Naive B cell (primary cell): ENCODE data around the gene ZNF385B. TPM values are rescaled to one million over a fixed set of nuclear protein-coding genes. Genes with fewer than 3 reads are reported as not detected.
"Not testable (repeated sequence)": the region's sequence is repeated elsewhere in the genome, so short reads cannot be mapped to it uniquely, and the experiment has no call there.

Source experiments
- ATAC-seq, 2 donors: fragments of 150-1000 bp; cut with Tn5 transposase; 2 replicates each; pipeline ENCODE4 v1.10.0; 2021; ENCODE audit warnings: low read depth in 2 of 2, mild to moderate bottlenecking in 2 of 2, moderate library complexity in 2 of 2
- DNase-seq: peaks from one replicate; pipeline ENCODE4 v3.0.0; 2022
- H3K27ac Mint-ChIP-seq, 6 donors: one replicate each; pipeline ENCODE4 v1.8.0; 2020 to 2022; ENCODE audit warnings: mild to moderate bottlenecking in 6 of 6, mixed read lengths in 6 of 6, moderate library complexity in 5 of 6, inconsistent platforms in 2 of 6
- H3K27me3 Mint-ChIP-seq, 3 donors: one replicate each; pipeline ENCODE4 v1.8.0; 2021 to 2022; ENCODE audit warnings: mixed read lengths in 3 of 3, mild to moderate bottlenecking in 1 of 3
- H3K36me3 Mint-ChIP-seq, 2 donors: one replicate each; pipeline ENCODE4 v1.8.0; 2020 to 2022; ENCODE audit warnings: mixed read lengths in 2 of 2, inconsistent platforms in 1 of 2, mild to moderate bottlenecking in 1 of 2
- H3K4me1 Mint-ChIP-seq, 3 donors: one replicate each; pipeline ENCODE4 v1.8.0; 2020 to 2022; ENCODE audit warnings: mixed read lengths in 3 of 3, inconsistent platforms in 1 of 3, mild to moderate bottlenecking in 1 of 3, moderate library complexity in 1 of 3
- H3K4me3 Mint-ChIP-seq, 8 donors: one replicate each; pipeline ENCODE4 v1.8.0; 2020 to 2022; ENCODE audit warnings: mild to moderate bottlenecking in 8 of 8, mixed read lengths in 8 of 8, moderate library complexity in 8 of 8, inconsistent platforms in 2 of 8
- H3K9me3 Mint-ChIP-seq, 7 donors: one replicate each; pipeline ENCODE4 v1.8.0; 2020 to 2022; ENCODE audit warnings: mixed read lengths in 7 of 7, mild to moderate bottlenecking in 5 of 7, inconsistent platforms in 2 of 7, moderate library complexity in 1 of 7
- polyA plus RNA-seq, 6 donors: library from polyadenylated mRNA; unstranded; fragments of 300-500 nt; fragmentation: Illumina TruSeq; gene quantifications; one replicate each; pipeline ENCODE4 v1.2.3, GENCODE V29; 2021; ENCODE audit warnings: low read depth in 6 of 6

ZNF385B gene
- polyA plus RNA-seq: not detected

DNA sequence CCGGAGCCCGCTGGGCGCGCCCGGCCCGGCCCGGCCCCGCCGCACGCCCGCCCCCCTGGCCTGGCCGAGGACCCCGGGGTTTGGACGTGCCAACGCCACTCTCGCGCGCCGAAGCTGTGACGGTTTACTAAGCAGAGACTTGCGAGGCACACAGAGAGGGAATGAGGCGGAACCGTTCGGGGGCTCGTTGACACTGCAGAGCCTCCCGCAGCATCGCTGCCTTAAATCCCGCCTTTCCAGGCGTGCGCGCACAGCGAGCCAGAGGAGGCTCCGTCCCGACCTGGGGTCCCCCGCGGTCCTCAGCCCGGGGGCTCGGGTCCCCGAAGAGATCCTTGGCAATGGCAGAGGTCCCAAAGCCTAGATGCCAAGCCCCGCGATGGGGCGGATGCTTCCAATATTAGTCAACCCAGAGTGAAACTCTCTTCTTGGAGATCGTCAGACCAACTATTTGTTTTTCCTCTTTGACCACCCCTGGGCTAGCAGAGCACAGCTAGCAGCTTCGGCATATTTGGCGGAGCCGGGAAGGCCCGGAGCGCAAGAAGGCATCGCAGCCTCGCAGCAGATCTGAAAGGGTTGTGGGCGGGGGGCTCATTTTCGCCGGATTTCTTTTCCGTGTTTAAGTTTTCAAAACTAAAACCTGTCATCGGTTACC, at the start of gene ZNF385B:
TSS of gene ZNF385B (minus strand) at position 197 of the 652 bp plus-strand sequence.
- no peaks in the 10 kb centered on the region for H3K9me3 Mint-ChIP-seq
- no peak for ATAC-seq
- peaks cover 58 to 82% (median 61%) of the 10 kb centered on the region in 3 donors for H3K27me3 Mint-ChIP-seq
- no peaks in the 10 kb centered on the region for H3K36me3 Mint-ChIP-seq
- peak within 1 kb of the TSS; percentile 28 to 71 (median 62) for H3K4me3 Mint-ChIP-seq
- no peak for DNase-seq
- H3K27ac Mint-ChIP-seq: no peak within 1 kb of the TSS
- H3K4me1 Mint-ChIP-seq: peaks cover 11 to 18% (median 13%) of the 10 kb centered on the region in 3 donors

DNA sequence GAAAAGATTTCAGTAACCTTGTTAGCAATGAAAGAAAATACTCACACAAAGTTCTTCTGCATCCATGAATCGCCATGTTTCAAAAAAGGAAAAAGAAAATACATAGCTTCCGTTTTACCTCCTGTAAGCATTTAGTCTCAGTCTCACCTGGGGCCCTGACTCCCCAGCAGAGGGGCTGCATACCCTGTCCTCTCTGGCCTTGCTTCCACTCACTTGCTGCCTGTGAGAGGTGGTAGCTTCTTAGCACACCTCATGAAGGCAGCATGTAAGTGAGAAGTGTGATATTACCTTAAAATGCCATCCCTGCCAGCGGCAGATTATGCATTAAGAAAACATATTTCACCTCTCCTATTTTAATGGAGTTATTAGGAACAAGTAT, 49.3 kb upstream of the ZNF385B start:
- DNase-seq (no peak), ATAC-seq (no peak)
- Mint-ChIP-seq H3K9me3 (peaks cover 0 to 2% (median 0%) of the 10 kb centered on the region in 7 donors), H3K27me3 (peaks cover 0 to 11% (median 0%) of the 10 kb centered on the region in 3 donors), H3K4me1 (no peaks in the 10 kb centered on the region), H3K27ac (peak overlapping the region in 1 of 6 donors; percentile 35), H3K4me3 (no peak overlapping the region), H3K36me3 (no peaks in the 10 kb centered on the region)

DNA sequence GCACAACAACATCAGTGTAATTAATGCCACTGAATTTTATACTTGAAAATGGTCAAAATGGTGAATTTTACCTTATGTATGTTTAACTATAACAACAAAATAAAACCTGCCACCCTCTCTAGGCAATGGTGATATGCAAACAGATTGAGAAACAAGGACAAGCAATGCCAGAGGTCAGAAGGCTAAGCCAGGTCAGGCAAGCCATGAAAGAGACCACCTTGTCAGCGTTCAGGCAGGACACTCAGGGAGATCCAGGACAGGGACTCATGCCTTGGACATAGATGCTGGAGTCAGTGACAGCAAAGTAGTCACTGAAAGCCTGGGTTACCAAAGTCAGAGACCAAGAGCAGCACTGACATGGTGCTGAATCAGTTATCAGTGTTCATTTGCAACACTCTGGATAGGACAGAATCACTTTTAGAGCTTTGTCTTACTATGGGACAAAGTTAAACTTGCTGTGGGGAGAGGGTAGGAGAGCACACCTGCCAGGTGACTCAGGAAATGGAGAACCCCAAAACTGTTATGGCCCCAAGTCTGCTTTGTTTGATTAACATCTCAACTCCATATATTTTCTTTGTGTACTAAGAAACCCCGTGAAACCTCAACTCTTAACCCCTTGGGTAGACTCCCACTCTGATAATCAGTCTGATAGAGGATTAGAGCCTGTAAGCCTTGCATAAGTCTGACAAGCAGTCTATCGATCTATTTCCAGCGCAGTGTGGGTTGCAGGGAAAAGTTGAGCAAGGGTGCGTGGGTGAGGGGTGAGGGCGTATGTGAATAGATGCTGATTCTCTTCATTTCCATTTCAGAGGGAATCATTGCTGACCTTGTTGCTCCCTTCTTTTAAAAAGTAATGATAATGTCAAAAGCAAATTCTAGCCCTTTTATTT, 48.7 kb upstream of the ZNF385B start:
- Mint-ChIP-seq H3K9me3 (peaks cover 0 to 2% (median 0%) of the 10 kb centered on the region in 7 donors), H3K4me1 (no peaks in the 10 kb centered on the region)

DNA sequence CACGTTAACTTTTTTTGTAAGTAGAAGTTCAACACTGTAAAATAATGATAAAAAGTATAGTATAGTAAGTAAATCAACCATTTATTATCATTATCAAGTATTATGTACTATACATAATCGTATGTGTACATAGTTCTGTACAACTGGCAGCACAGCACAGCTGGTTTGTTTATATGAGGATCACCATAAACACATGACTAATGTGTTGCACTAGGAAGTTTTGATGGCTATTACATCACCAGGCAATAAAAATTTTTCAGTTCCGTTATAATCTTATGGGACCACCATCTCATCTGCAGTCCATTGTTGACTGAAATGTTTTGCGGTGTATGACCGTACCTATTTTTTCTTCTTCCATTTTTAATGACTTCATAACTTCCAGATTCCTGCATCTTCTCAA, 39.2 kb upstream of the ZNF385B start:
- Mint-ChIP-seq H3K27ac (no peak overlapping the region), H3K36me3 (peaks cover 0 to 3% of the 10 kb centered on the region in 2 donors), H3K27me3 (peaks cover 0 to 14% (median 0%) of the 10 kb centered on the region in 3 donors), H3K4me1 (no peaks in the 10 kb centered on the region), H3K4me3 (no peak overlapping the region), H3K9me3 (peaks cover 3 to 21% (median 13%) of the 10 kb centered on the region in 7 donors)
- no peak for ATAC-seq
- DNase-seq: no peak

More for the DNA sequence above, 48.7 kb upstream of the ZNF385B start:
- H3K27ac Mint-ChIP-seq: no peak overlapping the region
- no peaks in the 10 kb centered on the region for H3K36me3 Mint-ChIP-seq
- ATAC-seq (no peak), DNase-seq (no peak)
- H3K27me3 Mint-ChIP-seq: peaks cover 0 to 11% (median 0%) of the 10 kb centered on the region in 3 donors
- H3K4me3 Mint-ChIP-seq: no peak overlapping the region

DNA sequence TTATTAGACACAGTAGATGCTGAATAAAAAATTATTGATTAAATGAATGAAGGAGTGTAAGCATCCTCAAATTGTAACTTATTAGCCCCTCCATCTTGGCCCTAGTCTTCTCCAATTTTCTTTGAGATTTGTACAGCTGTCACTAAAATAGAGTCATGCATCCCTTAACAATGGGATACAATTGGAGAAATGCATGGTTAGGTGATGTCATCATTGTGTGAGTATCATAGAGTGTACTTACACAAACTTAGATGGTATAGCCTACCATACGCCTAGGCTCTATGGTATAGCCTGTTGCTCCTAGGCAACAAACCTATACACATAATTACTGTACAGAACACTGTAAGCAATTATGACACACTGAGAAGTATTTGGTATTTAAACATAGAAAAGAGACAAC, 38.3 kb upstream of the ZNF385B start:
- H3K4me3 Mint-ChIP-seq: no peak overlapping the region
- DNase-seq: no peak
- H3K4me1 Mint-ChIP-seq: no peaks in the 10 kb centered on the region
- H3K27ac Mint-ChIP-seq: no peak overlapping the region
- peaks cover 3 to 19% (median 13%) of the 10 kb centered on the region in 7 donors for H3K9me3 Mint-ChIP-seq
- peaks cover 0 to 11% (median 0%) of the 10 kb centered on the region in 3 donors for H3K27me3 Mint-ChIP-seq
- no peak for ATAC-seq
- peaks cover 0 to 3% of the 10 kb centered on the region in 2 donors for H3K36me3 Mint-ChIP-seq

DNA sequence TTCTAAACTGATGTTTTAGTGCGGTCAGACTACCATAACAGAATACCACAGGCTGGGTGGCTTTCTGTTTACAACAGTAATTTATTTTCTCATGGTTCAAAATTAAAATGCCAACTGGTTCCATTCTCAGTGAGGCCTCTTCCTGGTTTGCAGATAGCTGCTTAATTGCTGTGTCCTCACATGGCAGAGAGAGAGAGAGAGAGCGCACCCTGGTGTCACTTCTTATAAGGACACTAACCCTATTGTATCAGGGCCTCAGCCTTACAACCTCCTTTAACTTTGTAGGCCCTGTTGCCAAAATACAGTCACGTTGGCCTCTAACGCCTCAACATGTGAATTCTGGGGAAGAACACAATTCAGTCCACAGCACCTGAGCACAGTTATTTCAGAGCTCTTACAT, 37.5 kb upstream of the ZNF385B start:
- no peak overlapping the region for H3K27ac Mint-ChIP-seq
- H3K9me3 Mint-ChIP-seq: peaks cover 3 to 12% (median 6%) of the 10 kb centered on the region in 7 donors
- H3K27me3 Mint-ChIP-seq: peaks cover under 1 to 7% (median 2%) of the 10 kb centered on the region in 3 donors
- H3K4me3 Mint-ChIP-seq: no peak overlapping the region
- no peaks in the 10 kb centered on the region for H3K4me1 Mint-ChIP-seq
- DNase-seq: no peak
- no peak for ATAC-seq
- peaks cover 0 to 2% of the 10 kb centered on the region in 2 donors for H3K36me3 Mint-ChIP-seq

DNA sequence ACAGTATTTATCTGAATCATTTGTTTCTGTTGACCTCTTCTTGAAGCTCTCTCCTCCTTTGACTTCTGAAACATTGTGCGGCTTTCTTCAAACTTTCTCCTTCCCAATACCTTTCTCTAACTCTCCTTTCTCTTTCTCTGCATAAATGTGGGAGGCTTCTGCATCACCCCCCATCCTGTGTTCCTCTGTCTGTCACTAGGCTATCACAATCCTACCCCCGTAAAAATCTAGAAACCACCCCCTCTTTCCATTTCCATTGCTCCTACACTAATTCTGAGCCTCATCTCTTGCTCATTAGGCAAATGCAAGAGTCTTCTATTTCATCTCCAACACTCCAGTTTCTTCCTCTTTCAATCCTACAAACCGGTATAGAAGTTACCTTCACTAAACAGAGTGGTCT, 32.2 kb upstream of the ZNF385B start:
- DNase-seq: no peak
- H3K27me3 Mint-ChIP-seq: peaks cover 4 to 10% (median 8%) of the 10 kb centered on the region in 3 donors
- H3K4me3 Mint-ChIP-seq: no peak overlapping the region
- H3K4me1 Mint-ChIP-seq: no peaks in the 10 kb centered on the region
- H3K27ac Mint-ChIP-seq: no peak overlapping the region
- no peaks in the 10 kb centered on the region for H3K36me3 Mint-ChIP-seq
- peaks cover 3 to 14% (median 7%) of the 10 kb centered on the region in 7 donors for H3K9me3 Mint-ChIP-seq
- ATAC-seq: no peak

DNA sequence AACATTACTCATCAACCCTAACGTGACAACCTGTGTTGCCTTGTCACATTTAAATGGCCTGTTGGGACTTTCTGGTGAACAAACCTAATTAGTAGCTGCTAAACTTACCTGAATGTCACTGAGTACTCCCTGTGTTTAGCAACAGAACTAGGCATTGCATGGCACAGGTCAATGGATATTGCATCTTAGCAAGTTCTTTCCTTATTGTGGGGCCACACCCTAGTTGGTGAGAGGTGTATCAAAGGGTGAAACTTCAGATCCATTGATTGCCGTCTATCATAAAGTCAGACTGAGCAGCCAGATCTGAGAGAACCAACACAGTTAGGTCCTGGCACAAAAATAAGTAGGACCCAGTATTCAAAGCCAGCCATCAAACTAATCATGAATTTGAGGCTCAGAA, 29.8 kb upstream of the ZNF385B start:
- Mint-ChIP-seq H3K4me3 (no peak overlapping the region), H3K4me1 (no peaks in the 10 kb centered on the region), H3K27ac (no peak overlapping the region), H3K36me3 (no peaks in the 10 kb centered on the region), H3K27me3 (peaks cover 4 to 10% (median 8%) of the 10 kb centered on the region in 3 donors), H3K9me3 (peaks cover 3 to 22% (median 11%) of the 10 kb centered on the region in 7 donors)
- no peak for ATAC-seq
- DNase-seq: no peak

DNA sequence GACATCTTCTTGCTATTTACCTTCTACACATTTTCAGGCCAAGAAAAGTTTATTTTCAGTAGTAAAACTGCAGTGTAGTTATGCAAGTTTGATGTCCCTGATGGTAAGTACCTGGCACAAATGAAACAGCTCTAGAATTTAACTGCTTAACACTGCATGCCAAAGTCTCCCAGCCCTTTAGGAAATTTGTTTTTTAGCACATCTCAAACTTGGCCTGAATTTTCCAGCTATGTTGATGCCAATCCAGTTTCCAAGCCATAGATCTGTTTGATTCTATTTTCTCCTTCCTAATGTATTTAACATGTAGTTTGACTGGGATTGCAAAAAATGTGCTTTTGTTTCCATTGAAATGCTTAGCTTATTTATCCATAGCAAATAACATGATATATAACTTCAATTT, 29.3 kb upstream of the ZNF385B start:
- Mint-ChIP-seq H3K4me1 (no peaks in the 10 kb centered on the region), H3K27me3 (peaks cover 4 to 10% (median 8%) of the 10 kb centered on the region in 3 donors), H3K36me3 (no peaks in the 10 kb centered on the region), H3K4me3 (no peak overlapping the region), H3K9me3 (peaks cover 3 to 22% (median 11%) of the 10 kb centered on the region in 7 donors), H3K27ac (no peak overlapping the region)
- DNase-seq (no peak), ATAC-seq (no peak)

DNA sequence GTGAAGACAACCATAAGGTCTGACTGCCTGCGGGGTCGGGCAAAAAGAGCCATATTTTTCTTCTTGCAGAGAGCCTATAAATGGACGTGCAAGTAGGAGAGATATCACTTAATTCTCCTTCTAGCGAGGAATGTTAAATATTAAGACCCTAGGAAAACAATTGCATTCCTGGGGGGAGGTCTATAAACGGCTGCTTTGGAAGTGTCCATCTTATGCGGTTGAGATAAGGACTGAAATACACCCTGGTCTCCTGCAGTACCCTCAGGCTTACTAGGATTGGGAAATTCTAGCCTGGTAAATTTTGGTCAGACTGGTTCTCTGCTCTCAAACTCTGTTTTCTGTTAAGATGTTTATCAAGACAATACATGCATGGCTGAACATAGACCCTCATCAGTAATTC, 27.2 kb upstream of the ZNF385B start:
- not testable (repeated sequence) for H3K4me3 Mint-ChIP-seq, H3K27ac Mint-ChIP-seq, ATAC-seq, DNase-seq, H3K36me3 Mint-ChIP-seq, H3K4me1 Mint-ChIP-seq
- Mint-ChIP-seq H3K9me3 (peaks cover 3 to 22% (median 11%) of the 10 kb centered on the region in 7 donors), H3K27me3 (peaks cover 1 to 11% (median 6%) of the 10 kb centered on the region in 3 donors)

DNA sequence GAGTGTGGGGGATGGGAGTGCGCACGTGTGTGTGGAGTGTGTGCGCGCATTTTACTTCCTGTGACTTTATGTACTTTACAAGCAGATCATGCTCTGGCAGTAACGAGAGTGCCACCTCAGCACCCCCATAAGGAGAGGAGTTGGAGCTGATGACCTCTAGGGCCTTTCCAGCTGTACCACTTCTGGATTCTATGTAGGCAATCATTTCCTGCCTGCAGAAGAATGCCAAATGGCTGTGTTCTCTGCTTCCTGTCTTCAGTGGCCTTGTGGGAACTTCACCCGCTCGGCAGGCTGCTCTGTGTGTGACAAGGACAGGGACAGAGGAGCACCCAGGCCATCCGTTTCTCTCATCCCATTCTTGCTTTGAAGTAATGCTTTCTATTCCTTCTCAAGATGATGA, 22.8 kb upstream of the ZNF385B start:
- Mint-ChIP-seq H3K9me3 (peaks cover 3 to 16% (median 5%) of the 10 kb centered on the region in 7 donors), H3K4me1 (no peaks in the 10 kb centered on the region), H3K27me3 (peaks cover 0 to 16% (median 4%) of the 10 kb centered on the region in 3 donors), H3K36me3 (no peaks in the 10 kb centered on the region), H3K27ac (peak overlapping the region in 1 of 6 donors; percentile 75), H3K4me3 (no peak overlapping the region)
- ATAC-seq: no peak
- no peak for DNase-seq

DNA sequence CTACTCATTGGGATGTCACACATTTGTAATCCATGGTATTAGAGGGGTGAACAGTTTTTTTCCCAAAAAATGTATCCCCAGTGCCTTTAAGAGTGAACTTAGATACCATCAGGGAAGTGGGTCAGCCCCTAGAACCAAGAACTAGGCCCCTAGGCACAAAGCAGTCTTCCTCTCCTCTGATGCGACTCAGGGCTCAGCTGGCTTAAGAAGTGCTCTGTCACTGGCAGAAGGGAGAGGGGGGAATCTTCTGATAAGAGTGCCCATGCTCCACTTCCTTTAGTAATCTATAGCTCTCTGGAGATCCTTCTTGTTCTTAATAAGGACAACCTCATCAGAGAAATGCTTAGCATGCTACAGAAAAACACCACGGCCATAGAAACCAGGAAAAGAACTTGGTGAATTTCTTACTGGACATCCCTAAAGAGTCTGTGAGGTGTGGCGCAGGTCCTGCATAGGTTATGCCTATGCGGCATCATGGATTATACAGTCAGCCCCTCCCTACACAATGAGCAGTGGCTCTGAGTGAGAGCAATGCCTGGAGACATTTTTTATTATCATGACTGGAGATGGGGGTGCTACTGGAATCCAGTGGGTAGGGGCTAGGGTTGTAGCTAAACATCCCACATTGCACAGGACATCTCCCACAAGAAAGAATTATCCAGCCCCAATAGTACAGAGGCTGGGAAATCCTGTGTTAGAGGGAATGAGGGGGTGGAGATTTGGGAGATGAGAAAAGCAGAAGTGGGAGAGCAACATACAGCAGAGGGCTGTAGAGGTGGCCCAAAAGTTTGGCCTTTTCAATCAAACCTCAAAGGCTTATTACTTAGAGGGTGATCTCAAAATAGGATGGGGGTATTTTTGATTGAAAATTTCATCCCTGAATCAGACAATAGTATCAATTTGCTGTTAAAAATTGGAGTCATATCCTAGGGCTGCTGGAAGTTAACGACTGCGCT, 21.7 kb upstream of the ZNF385B start:
- peaks cover 0 to 5% (median 0%) of the 10 kb centered on the region in 7 donors for H3K9me3 Mint-ChIP-seq
- no peaks in the 10 kb centered on the region for H3K4me1 Mint-ChIP-seq
- peak overlapping the region in 1 of 6 donors; percentile 83 for H3K27ac Mint-ChIP-seq
- H3K4me3 Mint-ChIP-seq: no peak overlapping the region
- ATAC-seq: no peak
- H3K27me3 Mint-ChIP-seq: peaks cover 0 to 16% (median 4%) of the 10 kb centered on the region in 3 donors
- no peaks in the 10 kb centered on the region for H3K36me3 Mint-ChIP-seq
- no peak for DNase-seq
